GM18498 (cell line): ENCODE results near the gene CCNG1.
A peak's percentile ranks its signal among the peaks of the same experiment; 100 is the strongest.
"Not testable (repeated sequence)": the region's sequence is repeated elsewhere in the genome, so short reads cannot be mapped to it uniquely, and the experiment has no call there.

Source experiments
- ATAC-seq: cut with Tn5 transposase; IDR thresholded peaks from one replicate; pipeline ENCODE4 v1.9.1; 2021; ENCODE audit warnings: mild to moderate bottlenecking, moderate library complexity; ENCODE audit not compliant: unreplicated experiment

The CCNG1 gene

GRCh38 chr5:163437309-163438182, at the start of gene CCNG1:
Gene CCNG1, plus strand, starts transcription at chr5:163437595. Its CDS starts 1,662 bp downstream, at chr5:163439257.
- ATAC-seq = peak; percentile 97

GRCh38 chr5:163395792-163396191, 41.6 kb upstream of the CCNG1 start:
- ATAC-seq = no peak

- ATAC-seq = not testable (repeated sequence)
These were observed 40.5 kb upstream of the CCNG1 start for GRCh38 chr5:163396818-163397340.

GRCh38 chr5:163397354-163397753, 40.0 kb upstream of the CCNG1 start:
- ATAC-seq = no peak

- ATAC-seq = no peak
These were observed 37.5 kb upstream of the CCNG1 start for GRCh38 chr5:163399923-163400322.

- ATAC-seq = no peak
These were observed 36.1 kb upstream of the CCNG1 start for GRCh38 chr5:163401271-163401670.

- ATAC-seq = no peak
These were observed 35.4 kb upstream of the CCNG1 start for GRCh38 chr5:163402007-163402406.

GRCh38 chr5:163404364-163405173, 32.8 kb upstream of the CCNG1 start:
- ATAC-seq = no peak

- ATAC-seq = peak; percentile 88
These were observed 30.2 kb upstream of the CCNG1 start for GRCh38 chr5:163407034-163407655.

GRCh38 chr5:163408311-163408923, 29.0 kb upstream of the CCNG1 start:
- peak; percentile 69 for ATAC-seq

- ATAC-seq = no peak
These were observed 28.0 kb upstream of the CCNG1 start for GRCh38 chr5:163409384-163409783.

GRCh38 chr5:163410505-163410904, 26.9 kb upstream of the CCNG1 start:
- no peak for ATAC-seq

GRCh38 chr5:163415673-163416072, 21.7 kb upstream of the CCNG1 start:
- ATAC-seq = not testable (repeated sequence)

GRCh38 chr5:163424836-163425235, 12.6 kb upstream of the CCNG1 start:
- ATAC-seq = no peak

- not testable (repeated sequence) for ATAC-seq
These were observed 11.3 kb upstream of the CCNG1 start for GRCh38 chr5:163426128-163426527.

GRCh38 chr5:163432544-163432943, 4.9 kb upstream of the CCNG1 start:
- ATAC-seq = no peak

GRCh38 chr5:163433271-163433670, 4.1 kb upstream of the CCNG1 start:
- no peak for ATAC-seq

- no peak for ATAC-seq
These were observed 3.0 kb upstream of the CCNG1 start for GRCh38 chr5:163434401-163434866.

- no peak for ATAC-seq
These were observed 880 bp upstream of the CCNG1 start for GRCh38 chr5:163436515-163436914.

GRCh38 chr5:163437011-163437308, 435 bp upstream of the CCNG1 start:
- no peak for ATAC-seq

- no peak for ATAC-seq
These were observed 1.7 kb downstream of the CCNG1 start for GRCh38 chr5:163439092-163439425.
